GM12878 (cell line): ENCODE data around the gene DESI2. TPM values are rescaled to one million over a fixed set of nuclear protein-coding genes. Genes with fewer than 3 reads are reported as not detected.

Experiments used
- ATAC-seq: fragments of 200-7000 bp; cut with Tn5 transposase; 3 replicates; pipeline ENCODE4 v1.9.1; 2020; ENCODE audit warnings: mild to moderate bottlenecking, moderate library complexity
- BruUV-seq: library from RNA; stranded (reverse); fragments of 400-500 nt; replicated peaks from 2 replicates; lab custom pipeline; 2021; lab: Mats Ljungman, UMichigan
- CTCF ChIA-PET: fragments of 300-600 bp; sonication (Branson Sonifier 250); formaldehyde crosslinking; extraction: SDS; loops from one replicate; lab custom pipeline; 2021; ENCODE audit warnings: inconsistent platforms; lab: Yijun Ruan, JAX
- POLR2A ChIA-PET: fragments of 350-600 bp; formaldehyde crosslinking; extraction: SDS; loops from one replicate; lab custom pipeline; 2021; ENCODE audit warnings: inconsistent platforms; lab: Charles Lee
- RAD21 ChIA-PET: fragments of 300-600 bp; sonication (Branson Sonifier 250); formaldehyde crosslinking; loops from one replicate; lab custom pipeline; 2023; ENCODE audit warnings: antibody characterized with exemption; ENCODE audit not compliant: unreplicated experiment; lab: Charles Lee
- SMC1A ChIA-PET: fragments of 300-600 bp; sonication (Branson Sonifier 250); formaldehyde crosslinking; loops from one replicate; lab custom pipeline; 2023; ENCODE audit not compliant: unreplicated experiment, uncharacterized antibody; lab: Charles Lee
- DNase-seq: peaks from one replicate; pipeline ENCODE4 v3.0.0-alpha.2; 2011; ENCODE audit warnings: low read depth, low spot score
- FAIRE-seq: peaks from 3 replicates; lab custom pipeline; 2011; peaks lifted over from hg19 to GRCh38; lab: Jason Lieb, UNC
- H2AFZ ChIP-seq: 2 replicates; pipeline ENCODE4 v1.6.0; 2011; ENCODE audit warnings: low read depth, low read length, control low read depth; ENCODE audit not compliant: control insufficient read depth
- H3K27ac ChIP-seq: 2 replicates; pipeline ENCODE4 v1.5.1; 2011; ENCODE audit warnings: control low read depth; ENCODE audit not compliant: control insufficient read depth, insufficient read depth
- H3K27me3 ChIP-seq, 2 experiments: replicated peaks in 1 of 2; 2 replicates each; pipeline versions ENCODE4 v1.6.0 to v1.6.1; 2011; ENCODE audit warnings: low read length in 1 of 2; ENCODE audit not compliant: control insufficient read depth in 2 of 2, insufficient read depth in 2 of 2
- H3K36me3 ChIP-seq, 2 experiments: 2 replicates each; pipeline ENCODE4 v1.5.1; 2011; ENCODE audit warnings: low read length in 1 of 2; ENCODE audit not compliant: control insufficient read depth in 2 of 2, insufficient read depth in 2 of 2
- H3K4me1 ChIP-seq: 2 replicates; pipeline ENCODE4 v1.6.1; 2011; ENCODE audit warnings: mild to moderate bottlenecking, low read length, moderate library complexity, mixed read lengths; ENCODE audit not compliant: control insufficient read depth, insufficient read depth
- H3K4me2 ChIP-seq: 2 replicates; pipeline ENCODE4 v1.6.0; 2011; ENCODE audit warnings: control low read depth; ENCODE audit not compliant: control insufficient read depth, insufficient read depth
- H3K4me3 ChIP-seq: fragments of 200-600 bp; sonication (generic); 2 replicates; pipeline ENCODE4 v1.5.1; 2016
- H3K79me2 ChIP-seq: 2 replicates; pipeline ENCODE4 v1.6.0; 2011; ENCODE audit warnings: low read length; ENCODE audit not compliant: control insufficient read depth, insufficient read depth
- H3K9ac ChIP-seq: 2 replicates; pipeline ENCODE4 v1.8.0; 2011; ENCODE audit warnings: low read length, control low read depth, mixed read lengths; ENCODE audit not compliant: control insufficient read depth, insufficient read depth
- H3K9me3 ChIP-seq: replicated peaks from 3 replicates; pipeline ENCODE4 v1.5.1; 2011; ENCODE audit warnings: mild to moderate bottlenecking, low read length; ENCODE audit not compliant: control insufficient read depth, insufficient read depth
- H4K20me1 ChIP-seq: 2 replicates; pipeline ENCODE4 v1.6.0; 2011; ENCODE audit not compliant: control insufficient read depth, insufficient read depth
- RELA ChIP-seq: fragments of 450-650 bp; IDR thresholded peaks from 2 replicates; pipeline ENCODE4 v1.8.0; 2014; ENCODE audit warnings: borderline replicate concordance; ENCODE audit not compliant: partially characterized antibody
- TCF12 ChIP-seq: IDR thresholded peaks from 2 replicates; pipeline ENCODE4 v1.6.1; 2011; ENCODE audit warnings: low read depth, mild to moderate bottlenecking, low read length
- ZBTB40 ChIP-seq: fragments of 450-650 bp; IDR thresholded peaks from 2 replicates; pipeline ENCODE4 v1.6.1; 2016; ENCODE audit warnings: mild to moderate bottlenecking, moderate library complexity, borderline replicate concordance
- ZSCAN29 ChIP-seq: fragments of 450-650 bp; IDR thresholded peaks from 2 replicates; pipeline ENCODE4 v1.6.1; 2017; ENCODE audit warnings: mild to moderate bottlenecking, moderate library complexity
- WGBS: methylation state at CpG from one replicate; pipeline ENCODE4 v1.1.6; 2016; ENCODE audit warnings: low lambda C conversion rate; ENCODE audit not compliant: insufficient replicate concordance, insufficient coverage; ENCODE audit errors: missing lambda C conversion rate; 5-methylcytosine and 5-hydroxymethylcytosine counted together
- in situ Hi-C: fragments of 300-500 bp; cut with MboI; formaldehyde crosslinking; loops from 9 replicates; pipeline ENCODE4 v1.14.3; 2018; ENCODE audit warnings: mixed read lengths
- intact Hi-C: fragments of 100-400 bp; cut with micrococcal nuclease; formaldehyde crosslinking; loops from one replicate; pipeline ENCODE4 v1.14.2; 2022; ENCODE audit not compliant: unreplicated experiment
- polyA plus RNA-seq, 11 experiments: library from polyadenylated mRNA; depleted of rRNA in 4 of 11; unstranded in 6 of 11; stranded (reverse) in 5 of 11; fragments of >200 nt; fragmentation: Nextera tagmentation in 4 of 11; fragmentation: Illumina TruSeq in 1 of 11; extraction: Ambion mirVana in 4 of 11; extraction: Trizol in 1 of 11; gene quantifications; 1 replicate in 1 of 11; 2 replicates in 10 of 11; pipeline versions ENCODE4 v1.2.1 to v1.2.3, GENCODE V29; 2011 to 2016; ENCODE audit warnings: inconsistent platforms in 2 of 11, missing spikeins in 2 of 11, low read depth in 1 of 11
- total RNA-seq, 4 experiments: library from RNA; depleted of rRNA in 3 of 4; stranded (reverse); fragments of >200 nt in 3 of 4; fragmentation: Illumina TruSeq in 1 of 4; extraction: Trizol in 1 of 4; gene quantifications; 2 replicates each; pipeline versions ENCODE4 v1.2.1 to v1.2.3, GENCODE V29; 2013 to 2021
- TF ChIP-seq, protein P1 (sequence below): IDR thresholded peaks from 2 replicates; pipeline ENCODE4 v1.6.1; 2012; ENCODE audit warnings: improper control_type of control experiment, low read depth, low read length; ENCODE audit not compliant: insufficient replicate concordance
- TF ChIP-seq, protein P2 (sequence below): fragments of 450-650 bp; IDR thresholded peaks from 2 replicates; pipeline ENCODE4 v1.6.1; 2016; ENCODE audit warnings: mild to moderate bottlenecking

Gene DESI2
- total and polyA plus RNA-seq, 10 of the 15 experiments (the other 5 are each of a cell fraction or from before 2014, with no cell fraction given): 6.2 to 21.5 (median 17.3) TPM

DNA sequence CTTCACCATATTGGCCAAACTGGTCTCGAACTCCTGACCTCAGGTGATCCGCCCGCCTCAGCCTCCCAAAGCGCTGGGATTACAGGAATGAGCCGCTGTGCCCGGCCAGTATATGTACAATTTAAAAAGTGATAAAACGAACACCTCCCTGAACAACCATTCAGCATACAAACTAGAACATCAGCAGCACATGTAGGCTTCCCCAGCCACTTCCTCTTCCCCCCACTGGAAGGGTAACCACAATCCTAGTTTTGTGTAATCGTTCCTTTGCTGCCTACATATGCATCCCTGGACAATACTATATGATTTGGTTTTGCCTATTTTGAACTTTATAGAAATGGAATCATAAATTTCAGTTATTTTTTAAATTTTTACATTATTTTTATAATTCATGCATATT lies 60.4 kb downstream of the DESI2 start (continued):
- TF ChIP-seq ZSCAN29: no peak

DNA sequence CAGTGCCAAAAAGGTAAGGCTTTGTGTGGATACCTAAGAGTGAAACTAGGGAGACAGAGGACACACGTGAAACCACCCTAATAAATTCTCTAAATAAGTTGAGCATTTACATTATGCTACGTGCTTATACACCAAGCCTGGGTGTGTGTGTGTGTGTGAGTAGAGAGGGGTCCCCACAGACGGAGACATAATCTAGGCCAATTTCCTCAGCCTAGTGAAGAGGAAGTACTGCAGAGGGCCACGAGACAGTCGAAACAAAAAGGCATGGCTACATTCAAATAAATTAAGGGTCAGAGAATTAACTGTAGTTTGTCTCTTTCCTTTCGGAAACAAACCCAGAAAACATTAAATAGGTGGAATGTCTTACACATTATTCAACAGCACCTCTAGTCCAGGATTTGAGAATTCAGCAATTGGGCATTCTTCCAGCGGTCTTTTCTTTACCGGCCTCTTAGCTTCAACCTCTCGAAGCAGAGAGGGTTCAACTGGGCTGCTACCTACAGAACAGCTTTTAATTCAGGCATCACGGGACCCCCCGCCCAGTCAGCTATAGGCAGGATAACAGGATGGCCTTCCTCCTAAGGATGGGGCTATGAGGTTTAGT lies 75.0 kb downstream of the DESI2 start:
- SMC1A ChIA-PET: no interaction called here
- Histone ChIP-seq H3K9me3 (no peaks in the 10 kb centered on the region; the same call in 2 of the 3 replicates), H4K20me1 (no peaks in the 10 kb centered on the region; the same call in 1 of the 2 replicates), H3K4me1 (no peaks in the 10 kb centered on the region), H3K36me3 (no peaks in the 10 kb centered on the region), H3K79me2 (no peaks in the 10 kb centered on the region), H3K9ac (no peak overlapping the region), H2AFZ (no peak overlapping the region), H3K27ac (no peak overlapping the region), H3K4me3 (no peak overlapping the region), H3K27me3 (peaks cover 6 to 8% of the 10 kb centered on the region in 2 experiments), H3K4me2 (no peak overlapping the region)
- ATAC-seq: no peak
- no TSS peak for BruUV-seq
- RAD21 ChIA-PET: no interaction called here
- 74% methylated on average over 11 of the region's 11 CpGs for WGBS
- CTCF ChIA-PET: no interaction called here
- intact Hi-C loops (no loop called here), in situ Hi-C loops (no loop called here)
- POLR2A ChIA-PET: no interaction called here
- TF ChIP-seq TCF12 (no peak), RELA (no peak), ZBTB40 (no peak)
- TF ChIP-seq, protein P1, sequence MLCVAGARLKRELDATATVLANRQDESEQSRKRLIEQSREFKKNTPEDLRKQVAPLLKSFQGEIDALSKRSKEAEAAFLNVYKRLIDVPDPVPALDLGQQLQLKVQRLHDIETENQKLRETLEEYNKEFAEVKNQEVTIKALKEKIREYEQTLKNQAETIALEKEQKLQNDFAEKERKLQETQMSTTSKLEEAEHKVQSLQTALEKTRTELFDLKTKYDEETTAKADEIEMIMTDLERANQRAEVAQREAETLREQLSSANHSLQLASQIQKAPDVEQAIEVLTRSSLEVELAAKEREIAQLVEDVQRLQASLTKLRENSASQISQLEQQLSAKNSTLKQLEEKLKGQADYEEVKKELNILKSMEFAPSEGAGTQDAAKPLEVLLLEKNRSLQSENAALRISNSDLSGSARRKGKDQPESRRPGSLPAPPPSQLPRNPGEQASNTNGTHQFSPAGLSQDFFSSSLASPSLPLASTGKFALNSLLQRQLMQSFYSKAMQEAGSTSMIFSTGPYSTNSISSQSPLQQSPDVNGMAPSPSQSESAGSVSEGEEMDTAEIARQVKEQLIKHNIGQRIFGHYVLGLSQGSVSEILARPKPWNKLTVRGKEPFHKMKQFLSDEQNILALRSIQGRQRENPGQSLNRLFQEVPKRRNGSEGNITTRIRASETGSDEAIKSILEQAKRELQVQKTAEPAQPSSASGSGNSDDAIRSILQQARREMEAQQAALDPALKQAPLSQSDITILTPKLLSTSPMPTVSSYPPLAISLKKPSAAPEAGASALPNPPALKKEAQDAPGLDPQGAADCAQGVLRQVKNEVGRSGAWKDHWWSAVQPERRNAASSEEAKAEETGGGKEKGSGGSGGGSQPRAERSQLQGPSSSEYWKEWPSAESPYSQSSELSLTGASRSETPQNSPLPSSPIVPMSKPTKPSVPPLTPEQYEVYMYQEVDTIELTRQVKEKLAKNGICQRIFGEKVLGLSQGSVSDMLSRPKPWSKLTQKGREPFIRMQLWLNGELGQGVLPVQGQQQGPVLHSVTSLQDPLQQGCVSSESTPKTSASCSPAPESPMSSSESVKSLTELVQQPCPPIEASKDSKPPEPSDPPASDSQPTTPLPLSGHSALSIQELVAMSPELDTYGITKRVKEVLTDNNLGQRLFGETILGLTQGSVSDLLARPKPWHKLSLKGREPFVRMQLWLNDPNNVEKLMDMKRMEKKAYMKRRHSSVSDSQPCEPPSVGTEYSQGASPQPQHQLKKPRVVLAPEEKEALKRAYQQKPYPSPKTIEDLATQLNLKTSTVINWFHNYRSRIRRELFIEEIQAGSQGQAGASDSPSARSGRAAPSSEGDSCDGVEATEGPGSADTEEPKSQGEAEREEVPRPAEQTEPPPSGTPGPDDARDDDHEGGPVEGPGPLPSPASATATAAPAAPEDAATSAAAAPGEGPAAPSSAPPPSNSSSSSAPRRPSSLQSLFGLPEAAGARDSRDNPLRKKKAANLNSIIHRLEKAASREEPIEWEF: no peak
- TF ChIP-seq, protein P2, sequence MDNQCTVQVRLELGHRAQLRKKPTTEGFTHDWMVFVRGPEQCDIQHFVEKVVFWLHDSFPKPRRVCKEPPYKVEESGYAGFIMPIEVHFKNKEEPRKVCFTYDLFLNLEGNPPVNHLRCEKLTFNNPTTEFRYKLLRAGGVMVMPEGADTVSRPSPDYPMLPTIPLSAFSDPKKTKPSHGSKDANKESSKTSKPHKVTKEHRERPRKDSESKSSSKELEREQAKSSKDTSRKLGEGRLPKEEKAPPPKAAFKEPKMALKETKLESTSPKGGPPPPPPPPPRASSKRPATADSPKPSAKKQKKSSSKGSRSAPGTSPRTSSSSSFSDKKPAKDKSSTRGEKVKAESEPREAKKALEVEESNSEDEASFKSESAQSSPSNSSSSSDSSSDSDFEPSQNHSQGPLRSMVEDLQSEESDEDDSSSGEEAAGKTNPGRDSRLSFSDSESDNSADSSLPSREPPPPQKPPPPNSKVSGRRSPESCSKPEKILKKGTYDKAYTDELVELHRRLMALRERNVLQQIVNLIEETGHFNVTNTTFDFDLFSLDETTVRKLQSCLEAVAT: no peak
- DNase-seq: no peak
- no peak for FAIRE-seq
